Panc1 (cell line): ENCODE measurements around the gene CORO1C. TPM values are rescaled to one million over a fixed set of nuclear protein-coding genes. Genes with fewer than 3 reads are reported as not detected.

Experiments used
- ATAC-seq: fragments of 200-7000 bp; cut with Tn5 transposase; 2 replicates; pipeline ENCODE4 v1.9.1; 2020; ENCODE audit warnings: mild to moderate bottlenecking, moderate library complexity
- BruUV-seq: library from RNA; stranded (reverse); fragments of 400-500 nt; replicated peaks from 2 replicates; lab custom pipeline; 2021; lab: Mats Ljungman, UMichigan
- CTCF ChIA-PET: fragments of 300-600 bp; sonication (Branson Sonifier 250); formaldehyde crosslinking; loops from one replicate; lab custom pipeline; 2022; ENCODE audit warnings: antibody characterized with exemption; lab: Charles Lee
- POLR2A ChIA-PET: fragments of 300-600 bp; sonication (Branson Sonifier 250); formaldehyde crosslinking; loops from one replicate; lab custom pipeline; 2022; ENCODE audit warnings: antibody characterized with exemption; lab: Charles Lee
- DNase-seq: peaks from one replicate; pipeline ENCODE4 v3.0.0-alpha.2; 2010; ENCODE audit warnings: low read depth, low spot score
- H3K27ac ChIP-seq: 2 replicates; pipeline ENCODE4 v1.5.1; 2011; ENCODE audit warnings: mild to moderate bottlenecking, low read length, inconsistent platforms
- H3K27me3 ChIP-seq: fragments of 200-500 bp; sonication (Bioruptor generic); 2 replicates; pipeline ENCODE4 v1.6.0; 2014; ENCODE audit warnings: low read length, inconsistent platforms; ENCODE audit not compliant: control insufficient read depth, insufficient read depth
- H3K36me3 ChIP-seq: fragments of 200-500 bp; sonication (Bioruptor generic); 2 replicates; pipeline ENCODE4 v1.5.1; 2014; ENCODE audit warnings: inconsistent platforms, mild to moderate bottlenecking, low read length, moderate library complexity; ENCODE audit not compliant: control insufficient read depth, insufficient read depth
- H3K4me1 ChIP-seq: 2 replicates; pipeline ENCODE4 v1.5.1; 2011; ENCODE audit warnings: inconsistent platforms, mild to moderate bottlenecking, low read length, moderate library complexity; ENCODE audit not compliant: control insufficient read depth, insufficient read depth
- H3K4me3 ChIP-seq, 2 experiments: 2 replicates each; pipeline ENCODE4 v1.5.1; 2011 to 2012; ENCODE audit warnings: low read depth in 2 of 2, low read length in 2 of 2, mild to moderate bottlenecking in 2 of 2, inconsistent platforms in 1 of 2, moderate library complexity in 1 of 2
- H3K9me3 ChIP-seq: fragments of 200-500 bp; sonication (Bioruptor generic); 2 replicates; pipeline ENCODE4 v1.5.1; 2014; ENCODE audit warnings: low read depth, mild to moderate bottlenecking, inconsistent platforms, low read length, moderate library complexity; ENCODE audit not compliant: control insufficient read depth, insufficient read depth
- POLR2AphosphoS5 ChIP-seq: IDR thresholded peaks from 2 replicates; pipeline ENCODE4 v1.6.1; 2012; ENCODE audit warnings: mild to moderate bottlenecking, low read depth, low read length, moderate library complexity
- SIN3A ChIP-seq: IDR thresholded peaks from 2 replicates; pipeline ENCODE4 v1.6.1; 2012; ENCODE audit warnings: low read depth, mild to moderate bottlenecking, low read length, moderate library complexity, borderline replicate concordance; ENCODE audit not compliant: insufficient read depth
- TCF7L2 ChIP-seq: IDR thresholded peaks from 2 replicates; pipeline ENCODE4 v1.6.1; 2011; ENCODE audit warnings: mild to moderate bottlenecking, low read depth, low read length, inconsistent platforms
- in situ Hi-C: cut with HindIII; loops from 2 replicates; pipeline ENCODE4 v1.10.0; 2016; ENCODE audit warnings: low sequenced_read_pairs, low pct_unique_long_range_greater_than_20kb
- intact Hi-C: fragments of 100-400 bp; cut with micrococcal nuclease; formaldehyde crosslinking; loops from one replicate; pipeline ENCODE4 v1.10.0; 2022; ENCODE audit not compliant: unreplicated experiment
- total RNA-seq: library from RNA; stranded (reverse); gene quantifications from one replicate; pipeline ENCODE4 v1.2.1, GENCODE V29; 2021; ENCODE audit not compliant: unreplicated experiment
- TF ChIP-seq, protein P1 (sequence below), 2 experiments: IDR thresholded peaks; 2 replicates each; pipeline ENCODE4 v1.6.1; 2011 to 2012; ENCODE audit warnings: low read depth in 2 of 2, control low read depth in 1 of 2, low read length in 1 of 2, mild to moderate bottlenecking in 1 of 2, moderate library complexity in 1 of 2; ENCODE audit not compliant: insufficient read depth in 1 of 2
- TF ChIP-seq, protein P2 (sequence below): fragments of 450-650 bp; IDR thresholded peaks from 2 replicates; pipeline ENCODE4 v1.5.1; 2017; ENCODE audit warnings: mild to moderate bottlenecking

Gene CORO1C
- total RNA-seq, 1 experiment from 2014 or later = 165 TPM

DNA sequence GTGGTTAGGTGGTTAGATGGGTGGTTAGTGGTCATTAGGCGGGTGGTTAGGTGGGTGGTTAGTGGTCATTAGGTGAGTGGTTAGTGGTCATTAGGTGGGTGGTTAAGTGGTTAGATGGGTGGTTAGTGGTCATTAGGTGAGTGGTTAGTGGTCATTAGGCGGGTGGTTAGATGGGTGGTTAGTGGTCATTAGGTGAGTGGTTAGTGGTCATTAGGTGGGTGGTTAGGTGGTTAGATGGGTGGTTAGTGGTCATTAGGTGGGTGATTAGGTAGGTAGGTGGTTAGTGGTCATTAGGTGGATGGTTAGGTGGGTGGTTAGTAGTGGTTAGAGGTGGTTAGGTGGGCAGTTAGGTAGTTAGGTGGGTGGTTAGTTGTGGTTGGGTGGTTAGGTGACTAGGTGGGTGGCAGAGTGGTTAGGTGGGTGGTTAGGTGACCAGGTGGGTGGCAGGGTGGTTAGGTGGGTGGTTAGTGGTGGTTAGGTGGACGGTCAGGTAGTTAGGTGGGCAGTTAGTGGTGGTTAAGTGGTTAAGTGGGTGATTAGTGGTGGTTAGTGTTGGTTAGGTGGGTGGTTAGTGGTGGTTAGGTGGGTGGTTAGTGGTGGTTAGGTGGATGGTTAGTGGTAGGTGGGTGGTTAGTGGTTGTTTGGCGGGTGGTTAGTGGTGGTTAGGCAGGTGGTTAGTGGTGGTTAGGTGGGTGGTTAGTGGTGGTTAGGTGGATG lies 125.5 kb downstream of the CORO1C start:
- ChIA-PET POLR2A (no interaction called here), CTCF (no interaction called here)
- H3K27ac ChIP-seq = no peak overlapping the region
- TF ChIP-seq SIN3A (no peak), POLR2AphosphoS5 (no peak), TCF7L2 (no peak)
- TF ChIP-seq, protein P1, sequence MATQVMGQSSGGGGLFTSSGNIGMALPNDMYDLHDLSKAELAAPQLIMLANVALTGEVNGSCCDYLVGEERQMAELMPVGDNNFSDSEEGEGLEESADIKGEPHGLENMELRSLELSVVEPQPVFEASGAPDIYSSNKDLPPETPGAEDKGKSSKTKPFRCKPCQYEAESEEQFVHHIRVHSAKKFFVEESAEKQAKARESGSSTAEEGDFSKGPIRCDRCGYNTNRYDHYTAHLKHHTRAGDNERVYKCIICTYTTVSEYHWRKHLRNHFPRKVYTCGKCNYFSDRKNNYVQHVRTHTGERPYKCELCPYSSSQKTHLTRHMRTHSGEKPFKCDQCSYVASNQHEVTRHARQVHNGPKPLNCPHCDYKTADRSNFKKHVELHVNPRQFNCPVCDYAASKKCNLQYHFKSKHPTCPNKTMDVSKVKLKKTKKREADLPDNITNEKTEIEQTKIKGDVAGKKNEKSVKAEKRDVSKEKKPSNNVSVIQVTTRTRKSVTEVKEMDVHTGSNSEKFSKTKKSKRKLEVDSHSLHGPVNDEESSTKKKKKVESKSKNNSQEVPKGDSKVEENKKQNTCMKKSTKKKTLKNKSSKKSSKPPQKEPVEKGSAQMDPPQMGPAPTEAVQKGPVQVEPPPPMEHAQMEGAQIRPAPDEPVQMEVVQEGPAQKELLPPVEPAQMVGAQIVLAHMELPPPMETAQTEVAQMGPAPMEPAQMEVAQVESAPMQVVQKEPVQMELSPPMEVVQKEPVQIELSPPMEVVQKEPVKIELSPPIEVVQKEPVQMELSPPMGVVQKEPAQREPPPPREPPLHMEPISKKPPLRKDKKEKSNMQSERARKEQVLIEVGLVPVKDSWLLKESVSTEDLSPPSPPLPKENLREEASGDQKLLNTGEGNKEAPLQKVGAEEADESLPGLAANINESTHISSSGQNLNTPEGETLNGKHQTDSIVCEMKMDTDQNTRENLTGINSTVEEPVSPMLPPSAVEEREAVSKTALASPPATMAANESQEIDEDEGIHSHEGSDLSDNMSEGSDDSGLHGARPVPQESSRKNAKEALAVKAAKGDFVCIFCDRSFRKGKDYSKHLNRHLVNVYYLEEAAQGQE (IDR thresholded peaks at IDR 0.05; ENCODE audit: insufficient read depth in 1 of 2, low read depth in 2 of 2, low read length in 1 of 2) = no peak
- TF ChIP-seq, protein P2, sequence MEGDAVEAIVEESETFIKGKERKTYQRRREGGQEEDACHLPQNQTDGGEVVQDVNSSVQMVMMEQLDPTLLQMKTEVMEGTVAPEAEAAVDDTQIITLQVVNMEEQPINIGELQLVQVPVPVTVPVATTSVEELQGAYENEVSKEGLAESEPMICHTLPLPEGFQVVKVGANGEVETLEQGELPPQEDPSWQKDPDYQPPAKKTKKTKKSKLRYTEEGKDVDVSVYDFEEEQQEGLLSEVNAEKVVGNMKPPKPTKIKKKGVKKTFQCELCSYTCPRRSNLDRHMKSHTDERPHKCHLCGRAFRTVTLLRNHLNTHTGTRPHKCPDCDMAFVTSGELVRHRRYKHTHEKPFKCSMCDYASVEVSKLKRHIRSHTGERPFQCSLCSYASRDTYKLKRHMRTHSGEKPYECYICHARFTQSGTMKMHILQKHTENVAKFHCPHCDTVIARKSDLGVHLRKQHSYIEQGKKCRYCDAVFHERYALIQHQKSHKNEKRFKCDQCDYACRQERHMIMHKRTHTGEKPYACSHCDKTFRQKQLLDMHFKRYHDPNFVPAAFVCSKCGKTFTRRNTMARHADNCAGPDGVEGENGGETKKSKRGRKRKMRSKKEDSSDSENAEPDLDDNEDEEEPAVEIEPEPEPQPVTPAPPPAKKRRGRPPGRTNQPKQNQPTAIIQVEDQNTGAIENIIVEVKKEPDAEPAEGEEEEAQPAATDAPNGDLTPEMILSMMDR = no peak
- no TSS peak for BruUV-seq
- in situ Hi-C loops = no loop called here
- H3K4me3 ChIP-seq = no peak overlapping the region
- intact Hi-C loops = no loop called here
- ATAC-seq = no peak
- no peaks in the 10 kb centered on the region for H3K9me3 ChIP-seq
- no peaks in the 10 kb centered on the region for H3K36me3 ChIP-seq
- DNase-seq = no peak
- H3K27me3 ChIP-seq = no peaks in the 10 kb centered on the region
- no peaks in the 10 kb centered on the region for H3K4me1 ChIP-seq

DNA sequence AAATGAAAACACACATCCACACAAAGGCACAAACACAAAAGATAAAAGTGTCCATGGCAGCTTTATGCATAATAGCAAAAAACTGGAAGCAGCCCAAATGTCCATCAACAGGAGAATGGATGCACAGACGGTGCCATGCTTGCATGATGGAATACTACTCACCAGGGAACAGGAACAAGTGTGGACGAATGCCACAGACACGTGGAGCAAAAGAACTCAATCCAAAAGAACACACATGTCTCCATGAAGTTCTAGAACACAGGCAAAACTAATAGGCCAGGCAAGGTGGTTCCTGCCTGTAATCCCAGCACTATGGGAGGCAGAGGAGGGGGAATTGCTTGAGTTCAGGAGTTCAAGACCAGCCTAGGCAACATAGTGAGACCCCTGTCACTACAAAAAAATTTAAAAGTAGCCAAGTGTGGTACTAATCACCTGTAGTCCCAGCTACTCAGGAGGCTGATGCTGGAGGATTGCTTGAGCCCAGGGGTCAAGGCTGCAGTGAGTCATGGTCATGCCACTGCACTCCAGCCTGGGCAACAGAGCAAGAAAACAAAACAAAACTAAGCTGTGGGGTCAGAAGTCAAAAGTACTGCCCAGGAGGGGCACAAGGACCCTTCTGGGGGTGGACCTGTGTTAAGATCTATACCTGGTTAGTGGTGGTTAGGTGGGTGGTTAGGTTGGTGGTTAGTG lies 126.2 kb downstream of the CORO1C start:
- Histone ChIP-seq H3K27ac (no peak overlapping the region), H3K4me1 (no peaks in the 10 kb centered on the region), H3K4me3 (no peak overlapping the region), H3K36me3 (no peaks in the 10 kb centered on the region), H3K9me3 (no peaks in the 10 kb centered on the region), H3K27me3 (no peaks in the 10 kb centered on the region)
- TF ChIP-seq SIN3A (no peak), TCF7L2 (no peak), POLR2AphosphoS5 (no peak)
- TF ChIP-seq, protein P1 (IDR thresholded peaks at IDR 0.05; ENCODE audit: insufficient read depth in 1 of 2, low read depth in 2 of 2, low read length in 1 of 2) = no peak
- TF ChIP-seq, protein P2 = no peak
- DNase-seq = no peak
- POLR2A ChIA-PET = no interaction called here
- no TSS peak for BruUV-seq
- in situ Hi-C loops = no loop called here
- intact Hi-C loops = no loop called here
- ATAC-seq = no peak
- CTCF ChIA-PET = no interaction called here
